GM18498 (cell line): ENCODE results near the gene KRTAP4-7.
"Not testable (repeated sequence)": the region's sequence is repeated elsewhere in the genome, so short reads cannot be mapped to it uniquely, and the experiment has no call there.

ENCODE experiments used
- ATAC-seq: cut with Tn5 transposase; IDR thresholded peaks from one replicate; pipeline ENCODE4 v1.9.1; 2021; ENCODE audit warnings: mild to moderate bottlenecking, moderate library complexity; ENCODE audit not compliant: unreplicated experiment

Gene KRTAP4-7

DNA sequence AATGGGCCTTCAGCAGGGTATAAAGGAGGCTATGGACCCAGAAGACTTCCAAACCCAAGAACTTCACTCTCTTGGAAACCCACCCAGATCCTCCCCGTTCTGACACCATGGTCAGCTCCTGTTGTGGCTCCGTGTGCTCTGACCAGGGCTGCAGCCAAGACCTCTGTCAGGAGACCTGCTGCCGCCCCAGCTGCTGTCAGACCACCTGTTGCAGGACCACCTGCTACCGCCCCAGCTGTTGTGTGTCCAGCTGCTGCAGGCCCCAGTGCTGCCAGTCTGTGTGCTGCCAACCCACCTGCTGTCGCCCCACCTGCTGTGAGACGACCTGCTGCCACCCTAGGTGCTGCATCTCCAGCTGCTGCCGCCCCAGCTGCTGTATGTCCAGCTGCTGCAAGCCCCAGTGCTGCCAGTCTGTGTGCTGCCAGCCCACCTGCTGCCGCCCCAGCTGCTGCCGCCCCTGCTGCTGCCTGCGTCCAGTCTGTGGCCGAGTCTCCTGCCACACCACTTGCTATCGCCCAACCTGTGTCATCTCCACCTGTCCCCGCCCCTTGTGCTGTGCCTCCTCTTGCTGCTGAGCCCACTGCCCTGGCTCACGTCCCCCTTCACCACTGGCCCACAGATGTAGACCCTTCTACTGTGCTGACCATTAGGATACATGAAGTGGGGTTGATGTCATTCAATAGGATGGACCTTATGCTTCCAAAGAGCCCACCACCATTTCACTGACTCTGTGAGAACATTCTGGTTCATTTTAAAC lies at the start of gene KRTAP4-7:
Gene KRTAP4-7, plus strand, starts transcription at position 51 of the 757 bp plus-strand sequence. Its CDS starts 57 bp downstream, at position 108.
- not testable (repeated sequence) for ATAC-seq

DNA sequence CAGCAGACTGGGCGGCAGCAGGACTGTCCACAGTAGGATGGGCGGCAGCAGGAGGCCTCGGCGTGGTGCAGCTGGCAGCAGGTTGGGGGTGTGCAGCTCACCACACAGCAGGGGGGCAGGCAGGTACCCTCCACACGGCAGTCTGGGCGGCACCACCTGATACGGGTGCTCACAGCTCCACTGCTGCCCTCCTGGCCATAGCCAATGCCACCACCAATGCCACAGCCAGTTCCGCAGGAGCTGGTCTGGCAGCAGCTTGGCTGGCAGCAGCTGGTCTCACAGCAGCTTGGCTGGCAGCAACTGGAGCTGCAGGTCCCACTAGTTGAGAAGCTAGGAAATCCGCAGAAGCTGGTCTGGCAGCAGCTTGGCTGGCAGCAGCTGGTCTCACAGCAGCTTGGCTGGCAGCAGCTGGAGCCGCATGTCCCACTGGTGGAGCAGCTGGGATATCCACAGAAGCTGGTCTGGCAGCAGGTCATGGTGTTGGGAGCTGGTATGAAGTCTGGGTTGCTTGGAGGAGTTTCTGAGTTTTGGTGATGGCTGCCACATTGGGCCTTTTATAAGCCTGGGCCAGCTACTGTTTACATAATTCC lies 49.5 kb upstream of the KRTAP4-7 start, which contains the start of gene KRTAP1-3:
Gene KRTAP1-3, minus strand, starts transcription at position 529 of the 590 bp plus-strand sequence. Its CDS starts 53 bp downstream, at position 476.
- ATAC-seq, result not testable (repeated sequence)

DNA sequence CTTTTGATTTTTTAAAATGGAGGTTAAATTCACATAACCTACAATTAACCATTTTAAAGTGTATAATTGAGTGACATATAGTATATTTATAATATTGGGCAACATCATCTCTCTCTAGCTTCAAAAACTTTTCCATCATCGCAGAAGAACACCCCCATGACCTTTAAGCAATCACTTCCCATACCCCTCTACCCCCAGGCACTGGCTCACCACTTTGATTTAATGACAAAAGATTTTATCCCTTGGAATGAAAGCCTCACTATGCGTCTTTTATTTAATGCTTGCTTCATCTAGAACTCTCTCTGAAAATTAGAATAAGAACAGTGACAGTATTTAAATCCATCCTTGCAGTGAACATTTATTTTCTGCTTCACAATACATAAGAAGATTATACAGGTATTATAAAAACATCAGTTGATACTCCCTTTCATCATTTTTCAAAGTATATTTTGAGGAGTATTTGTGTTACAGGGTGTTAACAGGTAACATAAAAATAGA lies 46.0 kb upstream of the KRTAP4-7 start:
- no peak for ATAC-seq

DNA sequence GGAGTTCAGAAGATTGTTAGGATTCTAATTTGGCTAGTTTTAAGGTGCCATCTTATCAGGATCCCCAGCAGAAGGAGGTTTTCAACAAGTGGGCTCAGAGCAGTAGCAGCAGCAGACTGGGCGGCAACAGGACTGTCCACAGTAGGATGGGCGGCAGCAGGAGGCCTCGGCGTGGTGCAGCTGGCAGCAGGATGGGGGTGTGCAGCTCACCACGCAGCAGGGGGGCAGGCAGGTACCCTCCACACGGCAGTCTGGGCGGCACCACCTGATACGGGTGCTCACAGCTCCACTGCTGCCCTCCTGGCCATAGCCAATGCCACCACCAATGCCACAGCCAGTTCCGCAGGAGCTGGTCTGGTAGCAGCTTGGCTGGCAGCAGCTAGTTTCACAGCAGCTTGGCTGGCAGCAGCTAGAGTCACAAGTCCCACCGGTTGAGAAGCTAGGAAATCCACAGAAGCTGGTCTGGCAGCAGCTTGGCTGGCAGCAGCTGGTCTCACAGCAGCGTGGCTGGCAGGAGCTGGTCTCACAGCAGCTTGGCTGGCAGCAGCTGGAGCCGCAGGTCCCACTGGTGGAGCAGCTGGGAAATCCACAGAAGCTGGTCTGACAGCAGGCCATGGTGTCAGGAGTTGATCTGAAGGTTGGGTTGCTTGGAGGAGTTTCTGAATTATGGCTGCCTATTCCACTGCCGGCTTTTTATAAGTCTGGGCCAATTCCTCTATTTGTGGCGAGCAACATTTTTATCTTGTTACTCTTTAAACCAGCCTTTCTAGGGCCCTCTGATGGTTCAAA lies 43.0 kb upstream of the KRTAP4-7 start, which contains the start of gene KRTAP1-1:
Gene KRTAP1-1, minus strand, starts transcription at position 668 of the 789 bp plus-strand sequence. Its CDS starts 53 bp downstream, at position 615.
- not testable (repeated sequence) for ATAC-seq

DNA sequence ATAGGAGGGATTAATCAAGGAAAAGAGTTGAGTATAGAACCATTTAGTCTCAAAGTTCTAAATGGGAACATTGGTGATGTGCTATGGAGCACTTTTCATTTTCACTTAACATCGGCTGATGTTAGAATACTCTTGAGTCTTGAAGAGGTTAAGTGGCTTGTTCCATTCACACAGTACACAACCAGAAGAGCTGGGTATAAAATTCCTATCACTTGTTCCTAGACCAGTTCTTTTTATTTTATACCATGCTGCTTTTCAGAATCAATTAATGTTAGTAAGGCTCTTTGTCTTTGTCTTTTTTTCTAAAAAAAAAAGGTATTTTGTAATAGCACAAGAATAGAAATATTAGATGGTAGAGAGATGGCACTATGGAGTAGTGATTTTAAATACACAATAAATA lies 41.0 kb upstream of the KRTAP4-7 start:
- no peak for ATAC-seq

DNA sequence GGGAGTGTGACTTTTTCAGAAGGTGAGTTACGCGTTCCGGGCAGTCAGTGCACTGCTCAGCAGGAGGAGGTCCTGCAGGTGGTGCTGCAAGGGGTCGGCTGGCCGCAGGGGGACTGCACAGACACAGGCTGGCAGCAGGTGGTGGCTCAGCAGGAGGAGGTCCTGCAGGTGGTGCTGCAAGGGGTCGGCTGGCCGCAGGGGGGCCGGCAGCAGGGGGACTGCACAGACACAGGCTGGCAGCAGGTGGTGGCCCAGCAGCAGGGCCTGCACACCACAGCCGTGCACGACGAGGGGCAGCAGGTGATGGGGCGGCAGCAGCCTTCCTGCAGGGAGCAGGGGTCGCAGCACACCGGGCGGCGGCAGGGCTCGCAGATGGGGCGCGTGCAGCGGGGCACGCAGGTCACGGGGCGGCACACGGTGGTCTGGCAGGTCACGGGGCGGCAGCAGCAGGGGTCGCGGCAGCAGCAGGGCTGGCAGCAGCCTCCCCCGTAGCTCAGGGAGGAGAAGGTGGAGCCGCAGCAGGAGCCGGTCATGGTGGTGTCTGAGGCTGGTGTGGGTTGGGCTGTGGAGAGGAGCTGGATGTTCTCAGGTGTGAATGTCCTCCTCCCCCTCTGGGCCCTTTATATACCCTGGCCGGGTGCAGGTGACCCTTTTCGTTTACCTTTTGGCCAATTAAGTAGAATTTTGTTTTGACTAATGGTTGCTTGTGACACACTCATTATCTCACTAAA lies 37.0 kb upstream of the KRTAP4-7 start, which contains the start of gene KRTAP2-1:
Gene KRTAP2-1, minus strand, starts transcription at position 582 of the 731 bp plus-strand sequence. Its CDS starts 49 bp downstream, at position 533.
- not testable (repeated sequence) for ATAC-seq

DNA sequence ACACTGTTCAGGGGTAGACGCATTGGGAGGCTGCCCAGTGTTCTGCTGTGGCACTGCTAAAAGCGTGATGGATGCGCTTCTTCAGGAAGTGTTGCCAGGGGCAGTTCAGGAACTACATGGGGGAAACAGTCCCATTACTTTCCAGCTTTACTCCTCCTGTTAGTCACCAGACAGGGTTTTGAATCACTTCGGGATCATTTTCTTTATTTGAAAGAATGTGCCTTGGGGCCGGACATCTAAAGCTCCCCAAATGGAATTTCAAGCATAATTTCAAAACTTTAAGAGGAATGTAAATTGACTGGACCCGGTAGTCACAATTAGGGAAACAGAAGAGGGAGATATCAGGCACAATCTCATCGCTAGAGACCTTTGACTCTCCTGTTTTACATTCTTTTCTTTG lies 35.5 kb upstream of the KRTAP4-7 start:
- no peak for ATAC-seq

DNA sequence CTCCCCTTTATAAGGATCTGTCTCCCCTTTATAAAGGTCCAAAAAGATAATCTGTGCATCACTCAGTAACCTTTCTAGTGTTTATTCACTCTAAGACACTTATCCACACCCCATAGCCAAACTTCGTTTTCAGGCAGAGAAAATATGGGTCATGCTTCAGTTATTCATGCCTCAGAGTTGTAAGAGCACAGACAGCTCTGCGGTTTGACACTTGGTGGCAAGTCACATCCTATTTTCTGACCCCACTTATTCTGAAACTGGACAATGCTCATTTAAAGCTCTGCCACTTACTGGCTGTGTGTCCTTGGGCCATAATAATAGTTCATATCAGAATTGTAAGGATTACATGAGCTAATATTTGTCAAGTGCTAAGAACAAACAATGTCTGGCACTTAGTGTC lies 34.8 kb upstream of the KRTAP4-7 start:
- no peak for ATAC-seq

DNA sequence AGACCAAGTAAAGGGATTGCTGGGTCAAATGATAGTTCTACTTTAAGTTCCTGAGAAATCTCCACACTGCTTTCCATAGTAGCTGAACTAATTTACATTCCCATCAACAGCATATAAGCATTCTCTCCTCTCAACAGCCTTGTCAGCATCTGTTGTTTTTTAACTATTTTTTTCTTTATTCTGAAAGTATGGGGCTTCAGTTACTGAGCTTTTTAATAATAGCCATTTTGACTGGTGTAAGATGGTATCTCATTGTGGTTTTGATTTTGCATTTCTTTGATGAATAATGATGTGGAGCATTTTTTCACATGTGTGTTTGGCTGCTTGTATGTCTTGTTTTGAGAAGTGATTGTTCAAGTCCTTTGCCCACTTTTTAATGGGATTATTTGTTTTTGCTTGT lies 31.4 kb upstream of the KRTAP4-7 start:
- no peak for ATAC-seq

DNA sequence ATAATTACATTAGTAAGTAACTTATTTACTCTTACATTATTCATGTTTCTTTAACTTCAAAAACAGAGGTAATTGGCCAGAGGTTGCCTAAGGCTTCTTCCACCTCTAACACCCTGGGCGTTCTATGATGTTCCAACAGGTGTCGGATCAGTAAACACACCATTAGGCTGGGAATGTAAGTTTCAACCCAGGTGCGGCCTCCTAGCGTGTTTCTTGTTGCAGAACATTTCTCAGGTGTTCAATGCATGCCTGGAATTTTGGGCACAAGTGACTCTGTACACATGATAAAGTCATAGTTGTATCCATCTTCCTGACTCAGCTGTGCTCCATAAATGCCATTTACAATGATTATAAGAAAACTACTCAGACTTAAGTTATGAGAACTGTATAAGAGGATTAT lies 29.9 kb upstream of the KRTAP4-7 start:
- no peak for ATAC-seq

DNA sequence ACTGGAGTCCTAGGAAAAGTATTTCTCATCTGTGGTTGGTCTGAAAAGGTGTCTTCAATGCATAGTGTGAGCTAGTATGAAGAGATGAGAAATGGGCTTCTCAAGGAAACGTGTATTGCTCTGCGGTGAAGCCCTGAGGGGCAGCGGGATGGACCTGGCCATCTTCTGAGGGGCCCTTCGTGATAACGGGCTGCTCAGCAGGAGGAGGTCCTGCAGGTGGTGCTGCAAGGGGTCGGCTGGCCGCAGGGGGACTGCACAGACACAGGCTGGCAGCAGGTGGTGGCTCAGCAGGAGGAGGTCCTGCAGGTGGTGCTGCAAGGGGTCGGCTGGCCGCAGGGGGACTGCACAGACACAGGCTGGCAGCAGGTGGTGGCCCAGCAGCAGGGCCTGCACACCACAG lies 29.4 kb upstream of the KRTAP4-7 start:
- not testable (repeated sequence) for ATAC-seq

DNA sequence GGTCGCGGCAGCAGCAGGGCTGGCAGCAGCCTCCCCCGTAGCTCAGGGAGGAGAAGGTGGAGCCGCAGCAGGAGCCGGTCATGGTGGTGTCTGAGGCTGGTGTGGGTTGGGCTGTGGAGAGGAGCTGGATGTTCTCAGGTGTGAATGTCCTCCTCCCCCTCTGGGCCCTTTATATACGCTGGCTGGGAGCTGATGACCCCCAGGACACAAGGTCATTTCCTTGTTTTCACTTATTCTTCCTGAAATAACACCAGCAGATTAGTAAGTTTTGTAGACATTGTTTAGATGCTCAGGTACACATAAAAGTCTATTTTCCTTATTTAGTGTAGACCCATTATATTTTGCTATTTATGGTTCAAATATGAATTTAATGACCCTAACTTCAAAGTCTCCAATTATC lies 28.8 kb upstream of the KRTAP4-7 start, which contains the start of gene KRTAP2-2:
Gene KRTAP2-2, minus strand, starts transcription at position 101 of the 400 bp plus-strand sequence. Its CDS starts 19 bp downstream, at position 82.
- ATAC-seq, result not testable (repeated sequence)

DNA sequence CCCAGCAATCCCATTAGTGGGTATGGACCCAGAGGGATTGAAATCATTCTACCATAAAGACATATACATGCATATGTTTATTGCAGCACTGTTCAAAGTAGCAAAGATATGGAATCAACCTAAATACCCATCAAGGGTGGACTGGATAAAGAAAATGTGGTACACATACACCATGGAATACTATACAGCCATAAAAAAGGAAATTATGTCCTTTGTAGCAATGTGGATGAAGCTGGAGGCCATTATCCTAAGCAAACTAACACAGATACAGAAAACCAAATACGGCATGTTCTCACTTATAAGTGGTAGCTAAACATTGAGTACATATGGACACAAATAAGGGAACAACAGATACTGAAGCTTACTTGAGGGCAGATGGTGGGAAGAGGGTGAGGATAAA lies 26.4 kb upstream of the KRTAP4-7 start:
- no peak for ATAC-seq

DNA sequence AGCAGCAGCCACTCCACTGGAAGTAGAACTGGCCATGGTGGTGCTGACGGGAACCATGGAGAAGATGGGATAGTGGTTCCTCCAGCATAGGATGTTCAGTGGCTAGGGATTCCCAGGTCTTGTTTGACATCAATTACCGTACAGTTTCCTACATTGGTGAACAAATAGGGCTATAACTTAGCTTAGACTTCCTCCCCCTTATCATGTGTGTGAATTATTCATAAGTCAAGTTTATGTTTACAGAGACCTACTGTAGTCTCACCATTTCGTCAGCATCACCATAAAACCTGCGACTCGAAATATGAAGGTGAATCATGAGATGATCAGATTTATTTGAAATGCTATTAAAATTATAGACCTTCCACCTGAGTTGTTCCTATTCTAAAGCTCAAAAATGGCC lies 25.2 kb upstream of the KRTAP4-7 start:
- no peak for ATAC-seq

DNA sequence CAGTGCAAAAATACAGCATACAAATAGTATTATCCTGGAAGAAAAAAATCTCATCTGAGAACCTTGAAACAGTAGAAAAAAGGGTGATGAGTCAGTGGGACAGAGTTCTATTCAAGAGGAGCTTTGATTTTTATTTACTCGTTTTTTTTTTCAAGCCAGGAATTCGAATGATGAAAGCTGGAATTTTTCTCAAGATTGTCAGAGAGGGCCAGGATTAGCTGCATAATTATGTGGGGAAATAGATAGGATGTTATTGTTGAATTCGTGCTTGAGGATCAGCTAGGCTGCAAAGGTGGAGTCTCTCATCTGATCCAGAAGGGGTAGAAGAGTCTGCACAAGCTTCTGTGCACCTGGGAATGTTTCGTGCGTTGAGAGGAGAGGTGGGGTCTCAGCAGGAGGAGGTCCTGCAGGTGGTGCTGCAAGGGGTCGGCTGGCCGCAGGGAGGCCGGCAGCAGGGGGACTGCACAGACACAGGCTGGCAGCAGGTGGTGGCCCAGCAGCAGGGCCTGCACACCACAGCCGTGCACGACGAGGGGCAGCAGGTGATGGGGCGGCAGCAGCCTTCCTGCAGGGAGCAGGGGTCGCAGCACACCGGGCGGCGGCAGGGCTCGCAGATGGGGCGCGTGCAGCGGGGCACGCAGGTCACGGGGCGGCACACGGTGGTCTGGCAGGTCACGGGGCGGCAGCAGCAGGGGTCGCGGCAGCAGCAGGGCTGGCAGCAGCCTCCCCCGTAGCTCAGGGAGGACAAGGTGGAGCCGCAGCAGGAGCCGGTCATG lies 24.5 kb upstream of the KRTAP4-7 start:
- not testable (repeated sequence) for ATAC-seq

DNA sequence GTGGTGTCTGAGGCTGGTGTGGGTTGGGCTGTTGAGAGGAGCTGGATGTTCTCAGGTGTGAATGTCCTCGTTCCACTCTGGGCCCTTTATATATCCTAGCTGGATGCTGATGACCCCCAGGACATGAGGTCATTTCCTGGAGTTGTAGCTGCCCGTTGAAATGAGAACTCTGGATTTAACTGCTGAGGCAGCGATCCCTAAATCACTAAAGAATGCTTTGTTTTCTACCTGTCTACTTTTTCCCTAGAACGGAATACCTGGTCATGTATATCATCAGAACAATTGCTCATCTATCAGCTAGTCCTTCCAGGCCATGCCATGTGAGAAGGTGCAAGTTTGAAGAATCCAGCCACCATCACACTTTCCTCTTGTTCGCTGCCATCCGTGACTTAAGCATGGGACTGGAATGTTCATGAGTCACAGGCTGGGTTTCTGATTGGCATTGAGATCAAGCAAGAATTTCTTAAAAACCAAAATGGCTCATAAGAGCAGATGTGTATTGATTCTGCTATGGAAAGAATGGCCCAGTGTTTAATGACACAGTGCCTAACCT lies 23.8 kb upstream of the KRTAP4-7 start, which contains the start of gene KRTAP2-3:
Gene KRTAP2-3, minus strand, starts transcription at position 63 of the 553 bp plus-strand sequence. CDS start 64 bp downstream, outside the sequence.
- ATAC-seq, result no peak

DNA sequence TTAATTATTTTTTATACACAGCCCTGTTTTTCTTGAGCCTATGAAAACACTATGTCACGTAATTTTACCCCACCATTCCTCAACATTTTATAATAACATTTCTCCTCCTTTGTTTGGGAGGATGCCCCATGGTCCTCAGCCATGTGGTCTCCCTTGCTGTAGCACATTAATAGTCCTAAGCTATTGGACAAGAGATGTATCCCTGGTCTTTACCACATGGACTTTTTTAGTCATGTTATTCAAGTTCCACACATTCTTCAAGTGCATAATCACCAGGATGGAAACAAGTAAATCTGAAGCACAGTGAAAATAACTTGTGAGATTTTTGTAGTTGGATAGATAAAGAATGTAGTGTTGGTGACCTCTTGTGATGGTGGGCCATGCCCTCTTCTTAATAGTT lies 22.0 kb upstream of the KRTAP4-7 start:
- no peak for ATAC-seq

DNA sequence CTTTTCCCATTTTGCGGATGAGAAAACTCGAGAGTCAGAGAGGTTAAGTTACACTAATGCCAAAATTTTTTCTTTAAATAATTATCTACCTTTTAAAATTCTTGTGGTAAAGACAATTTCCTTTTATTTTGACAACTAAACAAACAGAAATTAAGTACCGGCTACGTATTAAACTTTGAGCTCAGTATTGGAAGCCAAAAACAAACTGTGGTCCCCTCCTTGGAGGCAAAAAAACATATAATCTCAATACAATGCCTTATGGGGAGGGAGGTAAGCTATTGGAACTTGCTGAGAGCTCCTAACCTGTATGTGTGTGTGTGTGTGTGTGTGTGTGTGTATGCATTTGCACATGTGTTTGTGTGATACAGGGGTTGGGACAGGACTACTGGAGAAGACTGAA lies 20.5 kb upstream of the KRTAP4-7 start:
- ATAC-seq, result no peak

DNA sequence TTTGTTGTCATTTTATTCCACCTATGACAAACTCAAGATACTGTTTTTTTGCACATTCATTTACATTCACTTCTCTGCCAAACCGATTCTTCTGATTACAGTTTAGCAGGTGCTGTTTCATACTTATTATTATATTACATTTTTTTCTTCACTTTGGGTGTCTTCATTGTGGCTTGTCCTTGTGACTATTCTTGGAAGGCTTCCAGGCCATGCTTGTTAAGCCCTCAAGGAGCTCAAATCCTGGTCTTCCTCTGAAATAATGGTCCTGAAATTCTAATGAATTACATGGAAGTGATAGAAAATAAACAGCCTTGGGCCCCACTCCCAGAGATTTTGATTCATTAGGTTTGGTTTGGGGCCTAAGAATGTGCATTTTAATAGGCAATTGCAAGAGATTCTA lies 19.6 kb upstream of the KRTAP4-7 start:
- ATAC-seq, result no peak
